ENCODE data around the gene PPM1H. TPM values are rescaled to one million over a fixed set of nuclear protein-coding genes. Genes with fewer than 3 reads are reported as not detected.
"Not testable (repeated sequence)": the region's sequence is repeated elsewhere in the genome, so short reads cannot be mapped to it uniquely, and the experiment has no call there.

Gene PPM1H
- total RNA-seq, 3 donors from 2014 or later (not counting 1 experiment from before 2014, with no cell fraction given), result 0.18 to 2.1 (median 0.40) TPM

GRCh38 chr12:62762645-62763044 lies 172.3 kb downstream of the PPM1H start:
- no peak for DNase-seq

GRCh38 chr12:62761658-62762057 lies 173.3 kb downstream of the PPM1H start:
- Histone ChIP-seq H3K27me3 (ENCODE audit: control insufficient read depth, insufficient read depth, low read length) (no peaks in the 10 kb centered on the region), H3K27ac (ENCODE audit: low read length) (no peak overlapping the region), H3K9me3 (ENCODE audit: control insufficient read depth, insufficient read depth, low read length) (no peaks in the 10 kb centered on the region), H3K36me3 (ENCODE audit: control insufficient read depth, insufficient read depth, low read length) (no peaks in the 10 kb centered on the region), H3K4me1 (ENCODE audit: control insufficient read depth, insufficient read depth, low read length) (no peaks in the 10 kb centered on the region), H3K4me3 (ENCODE audit: low read length) (no peak overlapping the region)
- H3K27ac Mint-ChIP-seq, result no peak overlapping the region
- ATAC-seq (no peak), DNase-seq (no peak)
- H3K9me3 Mint-ChIP-seq, result no peaks in the 10 kb centered on the region
- 91% methylated on average over 5 of the region's 5 CpGs for WGBS (ENCODE audit: insufficient coverage)
- intact Hi-C loops (cut with micrococcal nuclease), result no loop called here
- H3K36me3 Mint-ChIP-seq, result no peaks in the 10 kb centered on the region
- H3K4me1 Mint-ChIP-seq, result no peaks in the 10 kb centered on the region
- TF ChIP-seq CTCF (IDR thresholded peaks at IDR 0.05), result no peak
- peaks cover 5 to 11% of the 10 kb centered on the region in 2 donors for H3K27me3 Mint-ChIP-seq (ENCODE audit: low read depth in 2 of 2)
- H3K4me3 Mint-ChIP-seq, result no peak overlapping the region

More at GRCh38 chr12:62762645-62763044, 172.3 kb downstream of the PPM1H start:
- intact Hi-C loops (cut with micrococcal nuclease), result no loop called here
- H3K4me1 Mint-ChIP-seq, result no peaks in the 10 kb centered on the region
- no peak for TF ChIP-seq CTCF (IDR thresholded peaks at IDR 0.05)
- H3K4me1 ChIP-seq (ENCODE audit: control insufficient read depth, insufficient read depth, low read length), result no peaks in the 10 kb centered on the region
- no peak overlapping the region for H3K4me3 Mint-ChIP-seq
- H3K27ac ChIP-seq (ENCODE audit: low read length), result no peak overlapping the region
- no peaks in the 10 kb centered on the region for H3K9me3 Mint-ChIP-seq
- ATAC-seq, result no peak
- H3K36me3 ChIP-seq (ENCODE audit: control insufficient read depth, insufficient read depth, low read length), result no peaks in the 10 kb centered on the region
- no peak overlapping the region for H3K4me3 ChIP-seq (ENCODE audit: low read length)
- H3K27me3 ChIP-seq (ENCODE audit: control insufficient read depth, insufficient read depth, low read length), result no peaks in the 10 kb centered on the region
- no peaks in the 10 kb centered on the region for H3K9me3 ChIP-seq (ENCODE audit: control insufficient read depth, insufficient read depth, low read length)
- no peak overlapping the region for H3K27ac Mint-ChIP-seq
- WGBS (ENCODE audit: insufficient coverage), result 86% methylated on average over 3 of the region's 3 CpGs
- H3K27me3 Mint-ChIP-seq (ENCODE audit: low read depth in 2 of 2), result peaks cover 4 to 11% of the 10 kb centered on the region in 2 donors
- H3K36me3 Mint-ChIP-seq, result no peaks in the 10 kb centered on the region

GRCh38 chr12:62760779-62761178 lies 174.2 kb downstream of the PPM1H start:
- 57% methylated on average over 1 of the region's 2 CpGs for WGBS (ENCODE audit: insufficient coverage)
- no peaks in the 10 kb centered on the region for H3K36me3 Mint-ChIP-seq

GRCh38 chr12:62760341-62760740 lies 174.6 kb downstream of the PPM1H start:
- H3K27me3 Mint-ChIP-seq (ENCODE audit: low read depth in 2 of 2), result peaks cover 7 to 11% of the 10 kb centered on the region in 2 donors
- H3K27ac ChIP-seq (ENCODE audit: low read length); H3K36me3 ChIP-seq (ENCODE audit: control insufficient read depth, insufficient read depth, low read length); DNase-seq; H3K27me3 ChIP-seq (ENCODE audit: control insufficient read depth, insufficient read depth, low read length); intact Hi-C loops (cut with micrococcal nuclease); H3K9me3 Mint-ChIP-seq; H3K4me1 ChIP-seq (ENCODE audit: control insufficient read depth, insufficient read depth, low read length); ATAC-seq; H3K36me3 Mint-ChIP-seq; H3K9me3 ChIP-seq (ENCODE audit: control insufficient read depth, insufficient read depth, low read length); H3K4me3 ChIP-seq (ENCODE audit: low read length); H3K27ac Mint-ChIP-seq; H3K4me1 Mint-ChIP-seq; H3K4me3 Mint-ChIP-seq: not testable (repeated sequence)
- whole genome bisulfite sequencing (ENCODE audit: insufficient coverage), result 48% methylated on average over 3 of the region's 3 CpGs

More at GRCh38 chr12:62760779-62761178, 174.2 kb downstream of the PPM1H start:
- Mint-ChIP-seq H3K4me3 (no peak overlapping the region), H3K4me1 (no peaks in the 10 kb centered on the region), H3K27me3 (ENCODE audit: low read depth in 2 of 2) (peaks cover 7 to 11% of the 10 kb centered on the region in 2 donors), H3K9me3 (no peaks in the 10 kb centered on the region), H3K27ac (no peak overlapping the region)
- Histone ChIP-seq H3K4me1 (ENCODE audit: control insufficient read depth, insufficient read depth, low read length) (no peaks in the 10 kb centered on the region), H3K9me3 (ENCODE audit: control insufficient read depth, insufficient read depth, low read length) (no peaks in the 10 kb centered on the region), H3K27ac (ENCODE audit: low read length) (no peak overlapping the region), H3K4me3 (ENCODE audit: low read length) (no peak overlapping the region), H3K36me3 (ENCODE audit: control insufficient read depth, insufficient read depth, low read length) (no peaks in the 10 kb centered on the region), H3K27me3 (ENCODE audit: control insufficient read depth, insufficient read depth, low read length) (no peaks in the 10 kb centered on the region)
- TF ChIP-seq CTCF (IDR thresholded peaks at IDR 0.05), result no peak
- intact Hi-C loops (cut with micrococcal nuclease), result no loop called here
- DNase-seq (no peak), ATAC-seq (no peak)
